Measurements from ENCODE around the gene HTR3A.
A peak's percentile ranks its signal among the peaks of the same experiment; 100 is the strongest.

The HTR3A gene

DNA sequence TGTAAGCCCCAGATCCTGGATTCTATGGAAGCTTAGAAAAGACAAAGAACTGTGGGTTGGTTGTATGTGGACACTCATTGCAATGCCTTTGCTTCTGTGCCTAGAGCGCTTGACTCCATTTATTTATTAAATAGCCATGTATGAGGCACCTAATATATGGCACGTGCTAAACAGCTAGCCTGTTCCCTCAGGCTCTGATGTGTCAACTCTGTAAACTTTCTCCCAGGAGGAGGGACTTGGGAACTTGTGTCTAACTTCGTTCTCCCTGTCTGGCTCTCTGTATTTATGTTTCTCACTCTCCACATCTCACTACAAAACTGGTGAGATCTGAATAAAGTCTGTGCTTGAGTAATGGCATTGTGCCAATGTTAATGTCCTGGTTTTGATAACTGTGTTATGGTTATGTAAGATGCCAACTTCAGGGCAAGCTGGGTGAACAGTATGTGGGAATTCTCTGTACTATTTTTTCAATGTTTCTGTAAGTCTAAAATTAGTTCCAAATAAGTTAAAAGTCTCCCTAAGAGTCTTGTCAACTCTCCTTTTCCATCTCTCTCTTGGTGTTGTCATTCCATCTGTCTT lies 50.5 kb downstream of the HTR3A start:
- DNase-seq: peak; percentile 2

DNA sequence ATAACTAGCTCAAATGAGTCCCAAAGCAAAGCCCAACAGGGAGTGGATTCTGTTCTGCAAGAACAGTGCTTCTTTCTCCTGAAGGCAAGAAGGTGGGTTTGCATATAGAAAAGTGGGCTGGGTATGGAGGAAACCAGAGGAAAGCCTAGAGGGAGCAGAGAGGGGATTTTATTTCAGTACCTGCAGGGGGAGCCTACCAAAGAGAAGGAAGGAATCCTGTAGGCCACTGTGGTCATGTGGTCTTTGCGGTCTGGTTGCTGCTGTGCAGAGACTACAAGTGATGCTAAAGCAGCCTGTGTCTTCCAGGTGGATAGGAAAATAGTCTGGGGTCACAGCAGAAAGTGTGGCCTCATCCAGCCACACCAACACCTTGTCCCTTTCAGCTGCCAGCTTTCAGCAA lies 51.4 kb downstream of the HTR3A start:
- DNase-seq: no peak

DNA sequence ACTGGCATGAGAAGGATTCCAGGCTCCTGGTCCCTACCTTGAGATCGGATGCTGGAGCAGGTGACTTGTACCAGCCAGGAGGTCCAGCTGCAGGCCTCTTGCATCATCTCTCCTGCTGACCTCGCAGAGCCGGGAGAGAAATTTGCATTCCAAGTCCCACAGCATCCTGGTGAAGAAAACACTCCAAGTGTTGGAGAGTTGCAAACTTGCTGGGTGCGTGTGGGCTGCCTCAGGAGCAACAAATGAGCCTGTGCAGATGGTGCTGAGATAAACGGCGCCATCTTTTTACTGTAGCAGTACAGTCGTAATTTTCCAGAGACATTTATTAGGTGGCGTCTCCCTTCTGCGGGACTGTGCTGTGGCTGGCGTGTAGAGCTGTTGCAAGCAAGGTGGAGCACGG lies 52.5 kb downstream of the HTR3A start:
- no peak for DNase-seq

DNA sequence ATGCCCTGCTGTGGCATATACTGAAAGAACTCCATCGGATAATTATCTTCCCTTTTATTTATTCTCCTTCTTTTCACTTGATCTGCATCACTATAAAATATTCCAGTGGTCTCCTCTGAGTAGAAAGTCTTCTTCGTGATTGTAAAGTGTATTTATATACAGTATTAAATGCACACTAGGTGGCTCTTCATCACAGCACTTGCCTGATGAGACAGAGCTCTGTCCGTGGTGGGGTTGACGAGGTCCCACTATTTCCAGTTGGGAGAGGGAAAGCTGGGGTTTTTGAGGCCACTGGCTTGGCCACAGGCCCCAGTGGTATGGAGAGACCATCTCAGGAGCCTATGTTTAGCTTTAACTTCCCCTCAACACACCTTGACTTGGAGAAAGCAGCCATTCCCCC lies 53.0 kb downstream of the HTR3A start:
- DNase-seq: no peak

DNA sequence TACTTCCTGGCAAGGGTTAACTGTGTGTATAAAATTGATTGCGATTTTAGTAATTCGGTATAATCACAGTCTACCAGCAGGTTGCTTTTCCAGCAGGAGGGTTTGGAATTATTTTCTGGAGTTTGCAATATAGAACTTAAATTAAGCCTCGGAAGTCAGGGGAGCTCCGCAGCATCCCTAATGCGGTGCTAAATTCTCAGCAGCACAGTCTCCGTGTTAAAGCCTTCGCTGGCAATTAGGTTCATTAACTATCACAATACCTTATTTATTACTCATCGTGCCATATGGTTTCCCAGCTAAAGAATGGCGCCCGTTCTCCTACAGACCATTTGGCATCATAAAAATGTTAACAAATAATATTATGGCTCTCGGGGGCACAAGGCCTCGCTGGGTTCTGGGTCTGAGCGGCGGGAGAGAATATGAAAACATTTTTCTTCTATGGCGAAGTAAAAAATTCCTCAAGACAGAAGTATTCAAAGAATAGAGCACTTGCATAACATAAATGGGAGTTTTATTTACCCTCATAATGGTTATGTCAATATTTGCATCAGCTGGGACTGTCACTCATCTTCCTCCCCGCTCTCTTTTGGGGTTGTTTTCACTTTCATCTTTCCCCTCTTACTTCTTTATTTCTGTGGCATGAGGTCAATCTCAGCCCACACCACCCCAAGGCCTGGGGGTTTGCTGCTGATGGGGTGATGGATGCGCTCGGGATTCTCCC lies 56.5 kb downstream of the HTR3A start:
- DNase-seq: no peak

DNA sequence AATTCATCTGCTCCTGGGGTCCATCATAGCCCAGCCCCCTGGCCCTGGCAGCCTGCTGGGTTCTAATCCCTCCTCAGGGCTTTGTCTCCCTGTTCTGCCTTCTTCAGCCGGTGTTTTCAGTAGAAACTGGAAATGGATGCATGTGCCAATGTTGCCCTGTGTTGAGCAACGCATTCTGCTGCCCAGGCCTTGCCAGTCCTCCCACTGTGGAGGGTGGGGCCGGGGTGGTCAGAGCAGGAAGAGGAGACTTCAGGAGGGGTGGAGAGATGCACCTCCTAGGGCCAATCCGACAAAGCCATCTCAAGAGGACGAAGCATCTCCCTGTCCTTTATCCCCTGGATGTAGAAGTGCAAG lies 57.0 kb downstream of the HTR3A start:
- no peak for DNase-seq

DNA sequence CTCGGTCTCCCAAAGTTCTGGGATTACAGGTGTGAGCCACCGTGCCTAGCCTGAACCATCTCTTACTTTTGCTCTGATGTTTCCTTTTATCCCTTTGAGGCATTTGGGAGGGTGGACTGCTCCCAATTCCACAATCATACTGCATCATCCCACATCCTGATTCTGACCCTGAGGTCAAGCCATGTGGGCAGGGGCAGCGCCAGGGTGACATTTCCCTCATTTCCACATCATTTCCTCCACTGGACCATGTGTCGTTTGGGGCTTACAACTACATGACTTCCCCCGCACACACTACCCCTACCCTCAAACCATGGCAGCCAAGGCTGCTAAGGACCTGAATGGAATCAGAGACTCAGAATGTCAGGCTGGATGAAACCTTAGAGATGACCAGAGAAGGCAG lies 58.2 kb downstream of the HTR3A start:
- DNase-seq: no peak

DNA sequence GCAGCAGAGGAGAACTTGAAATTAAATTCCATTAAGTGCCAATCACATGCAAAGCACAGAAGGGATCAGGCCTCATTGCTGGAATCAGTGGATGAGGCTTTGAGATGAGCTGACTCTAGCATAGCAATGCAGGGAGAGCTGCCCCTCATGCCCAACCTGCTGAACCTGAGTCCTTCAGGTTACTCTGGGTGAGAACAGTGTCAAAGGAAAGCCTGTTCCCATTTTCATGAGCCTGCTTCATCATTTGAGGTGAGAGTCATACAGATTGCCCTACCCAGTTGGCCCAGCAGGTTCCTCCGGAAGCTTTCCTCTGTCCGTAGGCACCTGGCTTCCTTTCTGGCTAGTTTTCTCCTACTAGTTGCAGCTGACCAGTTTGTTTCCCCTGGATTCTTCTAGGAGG lies 58.7 kb downstream of the HTR3A start:
- DNase-seq: no peak

DNA sequence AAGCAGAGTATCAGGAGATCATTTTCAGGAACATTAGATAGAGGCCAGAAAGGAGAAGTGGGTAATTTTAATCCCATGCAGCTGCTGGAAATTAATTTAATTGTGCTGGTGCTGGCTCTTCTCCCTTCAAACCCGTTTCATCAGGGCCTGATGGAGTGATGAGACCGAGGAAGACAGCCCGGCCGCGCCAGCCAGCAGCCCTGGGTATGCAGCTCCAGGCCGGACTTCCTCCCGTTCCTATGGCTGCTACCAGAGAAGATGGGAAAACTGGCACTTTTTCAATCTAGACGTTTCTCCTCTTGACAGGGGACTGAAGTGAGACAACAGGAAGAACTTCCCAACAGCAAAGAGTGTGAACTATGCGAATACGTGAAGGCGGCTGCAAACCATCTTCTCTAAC lies 60.0 kb downstream of the HTR3A start:
- DNase-seq: no peak

DNA sequence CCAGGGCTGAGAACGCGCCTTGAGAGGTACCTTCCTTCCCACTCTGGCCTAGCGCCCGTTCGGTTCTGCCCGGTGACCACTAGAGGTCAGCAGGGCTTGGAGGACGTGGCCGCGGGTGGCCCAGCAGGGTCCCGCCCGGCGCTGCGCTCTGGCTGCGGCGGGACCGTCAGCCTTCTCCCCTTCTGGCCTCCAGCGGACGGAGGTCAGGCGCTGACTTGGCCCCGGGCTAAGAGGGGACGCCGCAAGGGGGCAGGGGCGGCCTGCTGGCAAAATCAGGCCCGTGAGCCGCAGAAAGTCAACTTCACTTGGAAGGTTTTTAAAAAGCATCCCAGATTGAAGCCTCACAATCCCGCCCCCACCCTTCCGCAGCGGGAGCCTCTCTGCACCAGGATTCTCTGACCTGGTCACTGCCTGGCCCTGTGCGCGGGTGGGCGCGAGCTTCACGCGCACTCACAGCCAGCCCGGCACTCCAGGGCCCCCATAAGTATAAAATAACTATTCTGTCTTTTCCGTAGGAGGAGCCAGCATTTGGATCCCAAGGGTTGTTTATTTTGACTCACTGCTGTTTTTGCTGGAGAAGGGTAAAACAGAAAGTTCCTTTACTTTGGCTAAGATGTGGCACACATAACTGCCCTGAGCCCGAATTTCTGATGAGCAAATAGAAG lies 61.4 kb downstream of the HTR3A start:
- DNase-seq: no peak

DNA sequence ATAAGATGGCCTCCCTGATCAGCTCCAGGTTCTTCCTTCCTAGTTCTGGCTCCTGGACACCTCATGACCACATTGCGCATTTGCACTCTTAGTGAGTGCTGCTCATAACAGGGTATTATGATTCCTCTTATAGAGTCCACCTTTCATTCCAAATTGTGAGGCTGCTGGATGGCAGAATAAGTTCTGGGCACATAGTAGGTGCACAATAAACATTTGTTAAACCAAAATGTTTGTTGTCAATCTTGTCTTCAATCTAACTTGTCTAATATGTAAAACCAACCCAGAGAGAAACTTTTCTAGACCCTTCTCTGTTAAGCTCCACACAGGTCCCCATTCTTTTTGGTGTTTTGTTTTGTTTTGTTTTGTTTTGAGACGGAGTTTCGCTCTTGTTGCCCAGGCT lies 62.0 kb downstream of the HTR3A start:
- no peak for DNase-seq

DNA sequence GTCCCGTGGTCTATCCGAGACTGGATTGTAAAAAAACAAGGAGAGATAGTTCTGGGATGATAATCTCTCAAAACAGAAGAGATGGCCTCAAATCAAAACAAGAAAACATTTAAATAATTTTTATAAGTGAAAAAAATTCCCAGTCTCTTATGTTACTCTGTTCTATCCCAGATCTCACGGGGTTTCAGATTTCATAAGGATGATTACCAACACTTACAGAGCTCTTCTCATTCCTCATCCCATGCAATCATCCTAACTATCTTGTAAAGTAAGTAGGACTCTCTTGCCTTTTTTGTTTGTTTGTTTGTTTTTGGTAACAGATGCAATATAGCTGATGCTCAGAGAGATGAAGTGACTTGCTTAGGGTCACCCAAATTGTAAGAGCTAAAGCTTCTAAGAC lies 64.6 kb downstream of the HTR3A start:
- no peak for DNase-seq

Measured in NCI-H1105 treated with DMSO at 0.1 percent for 48 hours (cell line).